GM18511 (cell line): Measurements from ENCODE around the gene XIST.
"Not testable (repeated sequence)": the region's sequence is repeated elsewhere in the genome, so short reads cannot be mapped to it uniquely, and the experiment has no call there.

Experiments used
- ATAC-seq: cut with Tn5 transposase; IDR thresholded peaks from one replicate; pipeline ENCODE4 v1.9.1; 2021; ENCODE audit warnings: mild to moderate bottlenecking, moderate library complexity; ENCODE audit not compliant: unreplicated experiment

The XIST gene

DNA sequence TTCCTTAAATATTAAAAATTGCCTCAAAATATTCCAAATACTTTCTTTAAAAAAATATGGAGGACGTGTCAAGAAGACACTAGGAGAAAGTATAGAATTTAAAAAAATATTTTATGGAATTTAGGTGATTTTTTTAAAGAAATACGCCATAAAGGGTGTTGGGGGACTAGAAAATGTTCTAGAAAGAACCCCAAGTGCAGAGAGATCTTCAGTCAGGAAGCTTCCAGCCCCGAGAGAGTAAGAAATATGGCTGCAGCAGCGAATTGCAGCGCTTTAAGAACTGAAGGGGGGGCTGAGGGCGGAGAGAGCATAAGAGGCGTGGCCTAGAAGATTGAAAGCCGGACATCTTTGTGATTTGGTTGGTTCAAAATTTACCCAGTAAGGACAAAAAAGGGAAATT is at the start of gene XIST:
Gene XIST, minus strand, starts transcription at position 248 of the 400 bp plus-strand sequence.
- ATAC-seq = no peak

DNA sequence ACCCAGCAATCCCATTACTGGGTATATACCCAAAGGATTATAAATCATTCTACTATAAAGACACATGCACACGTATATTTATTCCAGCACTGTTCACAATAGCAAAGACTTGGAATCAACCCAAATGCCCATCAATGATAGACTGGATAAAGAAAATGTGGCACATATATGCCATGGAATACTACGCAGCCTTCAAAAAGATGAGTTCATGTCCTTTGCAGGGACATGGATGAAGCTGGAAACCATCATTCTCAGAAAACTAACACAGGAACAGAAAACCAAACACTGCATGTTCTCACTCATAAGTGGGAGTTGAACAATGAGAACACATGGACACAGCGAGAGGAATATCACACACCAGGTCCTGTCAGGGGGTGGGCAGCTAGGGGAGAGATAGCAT is 45.8 kb upstream of the XIST start:
- not testable (repeated sequence) for ATAC-seq

DNA sequence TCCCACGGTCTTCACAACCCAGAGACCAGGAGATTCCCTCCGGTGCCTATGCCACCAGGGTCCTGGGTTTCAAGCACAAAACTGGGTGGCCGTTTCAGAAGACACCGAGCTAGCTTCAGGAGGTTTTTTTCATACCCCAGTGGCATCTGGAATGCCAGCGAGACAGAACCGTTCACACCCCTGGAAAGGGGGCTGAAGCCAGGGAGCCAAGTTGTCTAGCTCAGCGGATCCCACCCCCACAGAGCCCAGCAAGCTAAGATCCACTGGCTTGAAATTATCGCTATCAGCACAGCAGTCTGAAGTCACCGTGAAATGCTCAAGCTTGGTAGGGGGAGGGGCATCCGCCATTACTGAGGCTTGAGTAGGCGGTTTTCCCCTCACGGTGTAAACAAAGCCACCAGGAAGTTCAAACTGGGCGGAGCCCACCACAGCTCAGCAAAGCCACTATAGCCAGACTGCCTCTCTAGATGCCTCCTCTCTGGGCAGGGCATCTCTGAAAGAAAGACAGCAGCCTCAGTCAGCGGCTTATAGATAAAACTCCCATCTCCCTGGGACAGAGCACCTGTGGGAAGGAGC is 40.1 kb upstream of the XIST start:
- ATAC-seq = not testable (repeated sequence)

DNA sequence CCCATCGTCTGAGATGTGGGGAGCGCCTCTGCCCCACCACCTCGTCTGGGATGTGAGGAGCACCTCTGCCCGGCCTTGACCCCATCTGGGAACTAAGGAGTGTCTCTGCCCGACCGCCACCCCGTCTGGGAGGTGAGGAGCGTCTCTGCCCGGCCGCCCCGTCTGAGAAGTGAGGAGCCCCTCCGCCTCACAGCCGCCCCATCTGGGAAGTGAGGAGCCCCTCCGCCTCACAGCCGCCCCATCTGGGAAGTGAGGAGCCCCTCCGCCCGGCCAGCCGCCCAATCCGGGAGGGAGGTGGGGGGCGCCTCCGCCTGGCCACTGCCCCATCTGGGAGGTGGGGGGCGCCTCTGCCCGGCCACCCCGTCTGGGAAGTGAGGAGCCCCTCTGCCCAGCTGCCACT is 29.7 kb upstream of the XIST start:
- not testable (repeated sequence) for ATAC-seq

DNA sequence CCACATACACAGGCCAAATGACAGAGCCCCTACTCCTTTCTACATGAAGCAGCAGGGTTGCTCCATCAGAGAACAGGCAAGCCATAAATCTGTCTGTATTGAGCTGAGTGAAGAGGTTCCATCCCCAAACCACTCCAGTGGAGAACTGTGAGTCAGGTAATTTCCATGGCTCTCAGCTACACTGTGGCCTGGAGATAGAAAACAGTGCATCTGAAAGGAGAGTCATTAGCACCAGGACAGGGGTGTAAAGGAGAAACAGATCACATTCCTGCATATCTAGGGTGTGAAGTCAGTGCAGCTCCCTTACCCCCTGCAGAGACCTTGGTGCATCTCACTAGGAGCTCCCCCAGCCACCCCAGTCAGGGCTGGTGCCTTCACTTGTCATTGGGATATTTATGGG is 25.2 kb upstream of the XIST start:
- ATAC-seq = no peak

DNA sequence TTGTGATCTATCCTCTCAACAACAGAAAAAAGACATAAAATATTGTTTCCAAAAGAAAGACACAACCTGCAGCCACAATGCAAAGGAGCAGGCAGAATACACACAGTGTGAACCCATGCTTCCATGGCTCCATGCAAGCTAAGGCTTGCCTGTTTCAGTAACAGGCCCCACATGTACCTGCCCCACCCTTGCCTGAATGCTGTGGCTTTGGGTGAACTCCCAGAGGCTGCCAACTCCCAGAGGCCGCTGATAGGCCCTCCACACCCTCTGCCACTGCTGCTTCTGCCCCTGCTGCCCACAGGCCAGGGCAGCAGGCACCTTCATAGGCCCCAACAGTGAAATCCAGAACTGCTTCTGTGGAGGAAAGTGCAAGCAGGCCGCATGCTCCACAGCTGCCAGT is 24.4 kb upstream of the XIST start:
- no peak for ATAC-seq

DNA sequence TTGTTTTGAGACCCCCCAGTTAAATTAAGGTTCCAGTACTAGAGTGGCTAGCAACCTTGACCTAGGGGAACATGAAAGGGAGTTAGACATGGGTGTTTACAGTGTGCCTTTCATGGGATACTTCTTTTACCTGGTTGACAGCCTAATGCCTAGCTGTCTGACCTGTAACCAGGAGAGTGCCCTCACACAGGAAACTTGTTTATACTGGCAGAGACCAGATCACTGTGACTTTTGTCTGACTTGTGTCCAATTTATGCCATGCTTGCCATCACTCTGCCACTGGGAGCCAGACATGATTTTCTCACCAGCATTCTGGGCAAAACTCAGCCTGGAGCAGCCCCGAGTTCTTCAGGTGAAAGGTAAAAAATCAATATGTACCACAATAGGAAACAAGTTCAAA is 16.4 kb upstream of the XIST start:
- ATAC-seq = no peak

DNA sequence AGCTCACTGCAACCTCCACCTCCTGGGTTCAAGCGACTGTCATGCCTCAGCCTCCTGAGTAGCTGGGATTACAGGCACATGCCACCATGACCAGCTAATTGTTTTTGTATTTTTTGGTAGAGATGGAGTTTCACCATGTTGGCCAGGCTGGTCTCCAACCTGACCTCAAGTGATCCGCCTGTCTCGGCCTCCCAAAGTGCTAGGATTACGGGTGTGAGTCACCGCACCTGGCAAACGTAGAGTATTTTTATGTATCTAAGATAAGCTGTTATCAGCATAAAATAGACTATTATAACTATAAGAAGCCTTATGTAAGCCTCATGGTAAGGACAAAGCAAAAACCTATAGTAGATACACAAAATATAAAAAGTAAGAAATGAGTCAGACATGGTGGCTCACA is 14.6 kb upstream of the XIST start:
- ATAC-seq = no peak

DNA sequence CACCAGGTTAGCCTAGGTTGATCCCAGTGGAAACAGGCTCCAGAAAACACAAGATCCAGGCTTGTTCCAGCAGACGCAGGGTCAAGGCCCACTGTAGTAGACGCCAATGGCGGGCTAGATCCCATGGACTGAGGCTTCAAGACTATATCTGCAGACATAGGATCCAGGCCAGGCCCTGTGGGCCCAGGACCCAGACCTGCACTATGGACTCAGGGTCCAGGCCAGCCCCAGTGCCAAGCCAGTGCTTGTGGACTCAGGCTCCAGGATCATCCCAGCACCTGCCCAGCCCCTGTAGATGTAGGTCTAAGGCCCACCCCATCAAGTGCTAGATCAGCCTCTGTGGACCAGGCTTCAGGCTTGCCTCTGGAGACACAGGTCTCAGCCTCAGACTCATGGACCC is 11.3 kb upstream of the XIST start:
- no peak for ATAC-seq

DNA sequence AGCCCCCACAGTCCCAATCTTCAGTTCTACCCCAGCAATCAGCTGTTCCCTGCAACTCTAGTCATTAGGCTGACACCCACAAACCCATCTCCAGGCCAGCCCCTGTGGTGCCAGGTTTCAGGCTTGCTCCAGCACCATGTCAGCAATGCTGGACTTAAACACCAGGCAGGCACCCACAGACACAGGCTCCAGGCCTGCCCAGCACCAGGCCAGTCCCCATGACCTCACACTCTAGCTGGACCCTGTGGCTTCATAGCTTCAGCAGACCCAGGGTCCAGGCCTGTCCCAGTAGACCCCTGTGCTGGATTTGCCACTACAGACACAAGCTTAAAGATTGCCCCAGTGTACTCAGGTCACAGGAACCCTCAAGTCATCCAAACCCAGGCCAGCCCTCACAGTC is 10.8 kb upstream of the XIST start:
- no peak for ATAC-seq

DNA sequence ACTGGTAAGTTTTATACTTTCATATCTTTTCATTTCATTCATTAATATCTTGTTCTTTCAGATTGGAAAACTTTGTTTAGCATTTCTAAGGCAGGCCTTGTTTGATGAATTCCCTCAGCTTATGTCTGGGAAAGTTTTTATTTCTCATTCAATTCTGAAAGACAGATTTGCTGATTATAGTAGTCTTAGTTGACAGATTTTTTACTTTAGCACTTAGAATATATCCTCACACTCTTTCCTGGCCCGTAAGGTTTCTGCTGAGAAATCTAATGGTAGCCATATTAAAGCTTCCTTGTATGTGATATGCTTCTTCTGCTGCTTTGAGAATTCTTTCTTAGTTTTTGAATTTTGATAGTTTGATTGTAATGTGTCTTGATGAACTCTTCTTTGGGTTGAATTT is 7.1 kb upstream of the XIST start:
- ATAC-seq = no peak

DNA sequence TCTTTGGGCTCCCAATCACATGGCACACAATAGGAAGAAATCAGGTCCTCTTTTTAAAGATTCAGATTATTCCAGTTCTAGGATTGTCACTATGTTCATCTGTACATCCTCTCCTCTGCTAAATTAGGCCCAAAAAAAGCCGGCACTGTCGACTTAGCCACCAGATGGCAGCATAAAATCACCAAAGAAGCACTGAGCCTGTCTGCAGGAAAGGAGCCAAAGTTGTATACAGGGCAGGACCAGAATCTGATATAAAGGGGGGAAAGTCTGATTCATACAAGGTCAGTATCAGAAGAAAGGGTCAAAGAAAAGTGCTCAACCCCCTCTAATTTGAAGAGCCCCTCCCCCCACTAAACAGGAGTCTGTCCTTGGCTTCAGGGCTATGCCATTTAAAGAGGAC is 3.0 kb upstream of the XIST start:
- no peak for ATAC-seq

DNA sequence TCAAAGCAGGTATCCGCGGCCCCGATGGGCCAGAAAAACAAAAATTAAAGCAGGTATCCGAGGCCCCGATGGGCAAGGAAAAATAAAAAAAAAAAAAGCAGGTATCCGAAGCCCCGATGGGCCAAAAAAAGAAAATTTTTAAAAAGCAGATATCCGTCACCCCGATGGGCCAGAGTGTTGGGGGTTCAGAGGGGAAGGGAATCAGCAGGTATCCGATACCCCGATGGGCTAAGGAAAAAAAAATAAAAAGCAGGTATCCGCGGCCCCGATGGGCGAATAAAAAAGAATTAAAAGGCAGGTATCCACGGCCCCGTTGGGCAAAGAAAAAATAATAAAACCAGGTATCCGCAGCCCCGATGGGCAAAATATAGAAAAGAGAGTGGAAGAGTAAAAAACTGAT is 492 bp downstream of the XIST start:
- no peak for ATAC-seq

DNA sequence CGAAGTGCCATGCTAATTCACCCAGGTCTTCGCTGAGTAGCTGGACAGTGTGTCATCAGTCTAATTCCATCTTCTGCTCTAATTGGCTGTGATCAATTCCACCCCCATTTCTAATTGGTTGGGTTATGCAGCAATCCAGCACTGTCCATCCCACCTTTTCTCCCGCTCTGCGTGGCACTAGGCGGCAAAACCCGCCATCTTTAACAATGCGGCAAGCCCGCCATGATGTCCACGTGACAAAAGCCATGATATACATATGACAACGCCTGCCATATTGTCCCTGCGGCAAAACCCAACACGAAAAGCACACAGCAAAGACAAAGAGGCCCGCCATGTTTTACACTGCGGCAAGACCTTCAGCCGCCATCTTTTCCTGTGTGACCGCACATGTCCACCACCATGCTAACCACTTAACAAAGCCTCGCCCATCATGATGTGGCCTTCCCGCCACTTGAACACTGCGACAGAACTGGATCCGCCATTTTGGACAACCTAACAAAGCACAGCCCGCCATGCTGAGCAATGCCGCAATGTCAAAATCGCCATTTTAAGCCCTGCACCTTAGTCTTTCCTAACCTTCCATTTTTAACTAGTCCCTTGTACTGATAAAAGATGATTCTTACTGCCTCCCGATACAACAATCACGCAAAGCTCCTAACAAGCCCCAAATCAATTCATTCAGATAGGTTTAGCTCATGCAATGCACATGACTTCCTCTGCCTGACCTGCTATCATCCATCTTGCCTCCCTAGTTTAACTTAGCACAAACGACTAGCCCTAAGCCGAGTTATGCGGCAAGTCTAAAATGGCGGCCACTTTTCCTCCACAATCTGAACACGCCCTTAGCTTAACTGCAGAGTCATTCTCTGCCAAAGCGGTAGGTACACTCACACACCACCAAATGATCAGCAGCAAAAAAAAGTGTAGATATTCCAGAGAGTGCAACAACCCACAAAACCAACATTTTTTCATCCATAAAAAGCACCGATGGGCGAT is 1.2 kb downstream of the XIST start:
- ATAC-seq = peak; percentile 79

DNA sequence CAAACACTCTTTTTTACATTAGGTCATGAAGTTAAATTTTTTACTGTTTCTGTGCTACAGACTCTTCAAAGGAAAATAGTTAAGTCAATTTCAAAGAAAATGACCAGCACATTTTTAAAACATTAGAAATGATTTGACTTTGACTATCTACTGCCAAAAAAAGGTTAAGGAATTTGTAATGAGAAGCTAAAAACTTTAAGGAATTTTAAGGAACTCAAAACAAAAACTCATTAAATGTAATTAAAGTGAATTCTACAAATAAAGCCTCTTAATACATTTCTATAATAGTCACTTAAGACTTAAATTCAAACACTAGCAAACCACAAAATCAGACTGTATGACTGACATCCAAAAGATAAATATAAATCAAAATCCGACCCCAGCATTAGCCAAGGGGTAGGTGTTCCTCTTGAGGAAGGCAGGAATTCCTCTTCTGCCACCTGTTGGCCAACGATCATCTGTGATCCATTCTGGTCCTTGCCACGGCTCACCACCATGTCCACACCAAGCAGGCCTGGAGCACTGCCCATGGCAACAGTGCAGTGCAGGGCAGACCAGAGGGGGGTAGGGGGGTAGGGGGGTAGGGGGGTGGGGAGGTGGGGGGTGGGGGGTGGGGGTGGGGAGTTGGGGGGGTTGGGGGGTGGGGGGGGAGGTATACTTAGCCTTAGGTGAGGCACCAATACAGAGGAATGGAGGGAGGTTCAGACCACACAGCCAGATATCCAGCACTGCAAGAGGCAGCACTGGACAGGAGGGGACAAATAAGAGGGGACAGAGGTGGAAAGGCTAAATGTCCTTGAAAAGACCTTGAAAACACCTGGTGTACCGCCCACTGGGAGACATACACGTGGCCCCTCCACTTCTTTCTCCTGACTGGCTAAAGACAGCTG is 2.1 kb downstream of the XIST start:
- ATAC-seq = no peak

DNA sequence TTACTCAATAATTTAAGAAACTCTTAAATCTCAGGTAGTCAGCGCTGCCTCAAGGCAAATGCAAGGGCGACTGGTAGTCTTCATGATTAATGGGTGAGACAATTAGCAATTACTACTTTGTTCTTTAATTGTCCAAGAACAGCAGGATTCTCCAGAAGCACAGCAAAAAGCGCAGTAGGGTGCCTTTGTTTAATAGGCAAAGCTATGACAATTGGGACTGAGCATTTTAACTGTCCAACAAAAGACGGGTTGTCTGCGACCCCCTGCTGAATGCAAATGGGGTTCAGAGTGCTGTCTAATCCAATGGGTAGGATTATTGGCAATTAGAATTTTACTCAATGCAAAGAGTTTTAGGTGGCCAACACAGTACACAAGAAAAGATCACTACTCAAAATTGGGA is 3.4 kb downstream of the XIST start:
- no peak for ATAC-seq

DNA sequence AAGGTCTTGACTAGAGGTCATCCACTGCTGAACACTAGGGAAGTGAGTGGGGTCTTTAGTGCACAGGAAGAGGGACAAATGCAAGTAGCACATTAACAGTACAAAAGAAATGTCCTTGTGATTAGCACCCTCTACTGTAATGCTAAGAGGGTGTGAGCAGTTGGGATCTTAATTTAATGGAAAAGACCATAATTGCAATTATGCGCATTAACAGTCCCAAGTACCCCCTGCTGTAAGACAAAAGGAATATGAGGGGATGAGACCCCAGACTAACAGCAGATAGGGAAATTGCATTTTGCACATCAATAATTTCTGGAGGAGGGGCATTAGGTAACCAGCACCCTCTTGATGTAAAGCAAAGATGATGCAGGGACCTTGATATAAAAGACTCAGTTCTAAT is 4.5 kb downstream of the XIST start:
- ATAC-seq = no peak

DNA sequence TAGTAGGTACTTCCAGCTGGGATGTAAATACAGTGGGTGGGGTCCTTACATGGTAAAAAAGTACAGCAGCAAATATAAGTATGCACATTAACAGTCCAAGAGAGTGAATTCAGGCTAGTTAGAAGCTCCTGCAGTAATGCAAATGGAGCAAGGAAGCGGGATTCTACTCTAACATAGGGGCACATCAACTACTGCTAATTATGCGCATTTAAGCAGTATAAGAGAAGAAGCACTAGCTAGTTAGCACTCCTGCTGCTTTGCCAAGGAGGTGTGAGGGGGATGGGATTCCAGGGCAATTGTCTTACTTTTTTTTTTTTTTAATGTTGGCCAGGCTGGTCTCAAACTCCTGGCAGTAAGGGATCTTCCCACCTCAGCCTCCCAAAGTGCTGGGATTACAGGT is 5.4 kb downstream of the XIST start:
- ATAC-seq = no peak

DNA sequence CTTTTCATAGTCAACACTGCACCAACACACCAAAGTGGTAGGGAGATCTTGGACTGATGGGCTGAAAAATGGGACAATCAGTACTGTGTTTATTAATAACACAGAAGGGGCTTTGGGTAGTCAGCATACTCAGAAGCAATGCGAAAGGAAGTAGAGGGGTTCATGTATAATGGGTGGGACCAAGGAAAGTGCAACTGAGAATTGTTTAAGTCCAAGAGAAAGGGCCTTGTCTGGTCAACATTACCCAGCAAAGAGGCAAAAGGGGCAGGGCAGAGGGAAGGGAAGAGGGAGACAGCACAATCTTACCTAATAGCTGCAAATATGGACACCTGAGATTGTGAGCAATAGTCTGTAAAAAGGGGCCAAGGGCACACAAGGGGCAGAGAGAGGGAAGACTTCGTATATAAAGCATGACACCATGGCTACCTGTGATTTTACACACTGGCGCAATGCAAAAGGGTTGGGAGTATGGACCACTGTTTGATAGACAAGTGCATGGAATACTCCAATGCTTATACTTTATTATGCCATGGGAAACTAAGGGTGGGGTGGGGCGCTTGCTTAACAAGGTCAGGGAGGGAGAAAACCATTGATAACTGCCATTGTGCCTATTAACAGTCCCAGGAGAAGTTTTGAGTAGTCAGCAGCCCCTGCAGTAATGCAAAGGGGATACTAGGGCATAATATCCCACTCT is 9.8 kb downstream of the XIST start:
- no peak for ATAC-seq

DNA sequence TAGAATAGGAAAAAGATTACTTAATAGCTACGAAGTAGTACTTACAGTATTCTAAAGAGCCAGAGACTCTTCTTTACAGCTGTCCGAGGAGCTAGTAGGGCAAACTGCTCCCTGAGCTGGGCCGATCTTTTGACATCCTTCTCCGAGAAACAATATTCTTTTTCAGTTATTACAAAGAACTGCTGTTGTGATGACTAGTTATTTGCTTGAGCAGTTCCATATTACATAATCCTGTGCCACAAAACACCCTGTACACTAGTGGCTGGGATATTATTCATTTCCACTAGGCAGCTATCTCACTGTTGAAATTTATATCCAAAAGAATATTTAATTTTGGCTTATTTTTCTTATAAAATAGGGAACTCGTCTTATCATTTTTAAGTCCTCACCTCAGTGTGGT is 11.2 kb downstream of the XIST start:
- ATAC-seq = no peak
